ENCODE results near the gene EVC2. TPM values are rescaled to one million over a fixed set of nuclear protein-coding genes. Genes with fewer than 3 reads are reported as not detected.

EVC2 gene
- total RNA-seq, 2 donors from 2014 or later, result 21.4 to 24.2 TPM

GRCh38 chr4:5572751-5573150 lies 135.6 kb downstream of the EVC2 start:
- peaks cover 30% of the 10 kb centered on the region for H3K36me3 ChIP-seq
- TF ChIP-seq CTCF (IDR thresholded peaks at IDR 0.05), result no peak
- no peak for DNase-seq (ENCODE audit: low spot score)

GRCh38 chr4:5572114-5572513 lies 136.2 kb downstream of the EVC2 start:
- no peak for ATAC-seq (ENCODE audit: insufficient number of reproducible peaks, low FRiP score, low read depth)
- H3K4me1 ChIP-seq (ENCODE audit: control insufficient read depth in 1 of 2, low read depth in 2 of 2), result no peaks in the 10 kb centered on the region
- H3K4me3 ChIP-seq, result no peak overlapping the region
- H3K9me3 ChIP-seq, result no peaks in the 10 kb centered on the region
- no peak for DNase-seq (ENCODE audit: low spot score)
- H3K27ac ChIP-seq, result no peak overlapping the region
- no peak for TF ChIP-seq CTCF (IDR thresholded peaks at IDR 0.05)
- H3K27me3 ChIP-seq (replicated peaks; ENCODE audit: insufficient read depth), result no peaks in the 10 kb centered on the region
- peaks cover 30% of the 10 kb centered on the region for H3K36me3 ChIP-seq

More at GRCh38 chr4:5572751-5573150, 135.6 kb downstream of the EVC2 start:
- Histone ChIP-seq H3K9me3 (no peaks in the 10 kb centered on the region), H3K27ac (no peak overlapping the region), H3K27me3 (replicated peaks; ENCODE audit: insufficient read depth) (no peaks in the 10 kb centered on the region), H3K4me3 (no peak overlapping the region), H3K4me1 (ENCODE audit: control insufficient read depth in 1 of 2, low read depth in 2 of 2) (no peaks in the 10 kb centered on the region)
- ATAC-seq (ENCODE audit: insufficient number of reproducible peaks, low FRiP score, low read depth), result no peak

- Histone ChIP-seq H3K9me3 (no peaks in the 10 kb centered on the region), H3K27me3 (replicated peaks; ENCODE audit: insufficient read depth) (no peaks in the 10 kb centered on the region), H3K36me3 (peaks cover 30% of the 10 kb centered on the region), H3K4me1 (ENCODE audit: control insufficient read depth in 1 of 2, low read depth in 2 of 2) (no peaks in the 10 kb centered on the region), H3K27ac (no peak overlapping the region), H3K4me3 (no peak overlapping the region)
- TF ChIP-seq CTCF (IDR thresholded peaks at IDR 0.05), result no peak
- no peak for DNase-seq (ENCODE audit: low spot score)
- ATAC-seq (ENCODE audit: insufficient number of reproducible peaks, low FRiP score, low read depth), result no peak
These were observed 136.7 kb downstream of the EVC2 start for GRCh38 chr4:5571646-5572045.

GRCh38 chr4:5569451-5569850 lies 138.9 kb downstream of the EVC2 start:
- Histone ChIP-seq H3K36me3 (peaks cover 42% of the 10 kb centered on the region), H3K27me3 (replicated peaks; ENCODE audit: insufficient read depth) (no peaks in the 10 kb centered on the region), H3K4me1 (ENCODE audit: control insufficient read depth in 1 of 2, low read depth in 2 of 2) (no peaks in the 10 kb centered on the region), H3K4me3 (no peak overlapping the region), H3K9me3 (no peaks in the 10 kb centered on the region), H3K27ac (no peak overlapping the region)
- ATAC-seq (ENCODE audit: insufficient number of reproducible peaks, low FRiP score, low read depth) (no peak), DNase-seq (ENCODE audit: low spot score) (no peak)
- no peak for TF ChIP-seq CTCF (IDR thresholded peaks at IDR 0.05)

- no peaks in the 10 kb centered on the region for H3K4me1 ChIP-seq (ENCODE audit: control insufficient read depth in 1 of 2, low read depth in 2 of 2)
- DNase-seq (ENCODE audit: low spot score) (no peak), ATAC-seq (ENCODE audit: insufficient number of reproducible peaks, low FRiP score, low read depth) (no peak)
- H3K27ac ChIP-seq, result no peak overlapping the region
- H3K36me3 ChIP-seq, result peaks cover 40% of the 10 kb centered on the region
- H3K9me3 ChIP-seq, result no peaks in the 10 kb centered on the region
- H3K27me3 ChIP-seq (replicated peaks; ENCODE audit: insufficient read depth), result no peaks in the 10 kb centered on the region
- no peak overlapping the region for H3K4me3 ChIP-seq
- no peak for TF ChIP-seq CTCF (IDR thresholded peaks at IDR 0.05)
These were observed 139.4 kb downstream of the EVC2 start for GRCh38 chr4:5568931-5569330.
